Nephron progenitor cell (in vitro differentiated cells): ENCODE measurements around the gene IRX4.

Source experiments
- DNase-seq: peaks from one replicate; pipeline ENCODE4 v3.0.0; 2021
- H3K27ac Mint-ChIP-seq: 2 replicates; pipeline ENCODE4 v1.8.0; 2021; ENCODE audit warnings: mild to moderate bottlenecking, moderate library complexity, mixed read lengths
- H3K27me3 Mint-ChIP-seq: 2 replicates; pipeline ENCODE4 v1.8.0; 2021; ENCODE audit warnings: mild to moderate bottlenecking, low read depth, mixed read lengths; ENCODE audit not compliant: poor library complexity
- H3K36me3 Mint-ChIP-seq: 2 replicates; pipeline ENCODE4 v1.8.0; 2021; ENCODE audit warnings: low read depth, mixed read lengths
- H3K4me1 Mint-ChIP-seq: 2 replicates; pipeline ENCODE4 v1.8.0; 2021; ENCODE audit warnings: mixed read lengths
- H3K4me3 Mint-ChIP-seq: 2 replicates; pipeline ENCODE4 v1.8.0; 2021; ENCODE audit warnings: mild to moderate bottlenecking, moderate library complexity, mixed read lengths
- H3K9me3 Mint-ChIP-seq: 2 replicates; pipeline ENCODE4 v1.8.0; 2021; ENCODE audit warnings: mild to moderate bottlenecking, moderate library complexity, mixed read lengths
- CTCF ChIP-seq: fragments of 200-600 bp; sonication (generic); IDR thresholded peaks from 2 replicates; pipeline ENCODE4 v1.5.0; 2021; ENCODE audit warnings: antibody characterized with exemption

IRX4 gene

GRCh38 chr5:1921711-1922110 is 39.0 kb upstream of the IRX4 start:
- H3K4me1 Mint-ChIP-seq = peaks cover 8% of the 10 kb centered on the region
- DNase-seq = no peak
- TF ChIP-seq CTCF = no peak
- H3K27me3 Mint-ChIP-seq = peaks cover 32% of the 10 kb centered on the region
- H3K27ac Mint-ChIP-seq = no peak overlapping the region
- H3K9me3 Mint-ChIP-seq = no peaks in the 10 kb centered on the region
- H3K4me3 Mint-ChIP-seq = no peak overlapping the region
- no peaks in the 10 kb centered on the region for H3K36me3 Mint-ChIP-seq

- H3K36me3 Mint-ChIP-seq = no peaks in the 10 kb centered on the region
- no peak for DNase-seq
Measured at GRCh38 chr5:1919750-1920149, 37.0 kb upstream of the IRX4 start.

GRCh38 chr5:1919209-1919566 is 36.5 kb upstream of the IRX4 start:
- Mint-ChIP-seq H3K4me1 (peaks cover 8% of the 10 kb centered on the region), H3K9me3 (no peaks in the 10 kb centered on the region), H3K27me3 (peaks cover 19% of the 10 kb centered on the region), H3K36me3 (no peaks in the 10 kb centered on the region), H3K4me3 (no peak overlapping the region), H3K27ac (no peak overlapping the region)
- TF ChIP-seq CTCF = no peak
- no peak for DNase-seq

More at GRCh38 chr5:1919750-1920149, 37.0 kb upstream of the IRX4 start:
- Mint-ChIP-seq H3K9me3 (no peaks in the 10 kb centered on the region), H3K4me3 (no peak overlapping the region), H3K4me1 (peaks cover 8% of the 10 kb centered on the region), H3K27ac (no peak overlapping the region), H3K27me3 (peaks cover 19% of the 10 kb centered on the region)
- no peak for TF ChIP-seq CTCF

GRCh38 chr5:1918488-1919208 is 35.9 kb upstream of the IRX4 start:
- no peaks in the 10 kb centered on the region for H3K9me3 Mint-ChIP-seq
- peaks cover 18% of the 10 kb centered on the region for H3K27me3 Mint-ChIP-seq
- H3K27ac Mint-ChIP-seq = no peak overlapping the region
- TF ChIP-seq CTCF = no peak
- H3K36me3 Mint-ChIP-seq = no peaks in the 10 kb centered on the region
- no peak overlapping the region for H3K4me3 Mint-ChIP-seq
- no peak for DNase-seq
- peaks cover 3% of the 10 kb centered on the region for H3K4me1 Mint-ChIP-seq

GRCh38 chr5:1917830-1918487 is 35.2 kb upstream of the IRX4 start:
- no peak for DNase-seq
- H3K9me3 Mint-ChIP-seq = no peaks in the 10 kb centered on the region
- H3K4me1 Mint-ChIP-seq = no peaks in the 10 kb centered on the region
- peaks cover 24% of the 10 kb centered on the region for H3K27me3 Mint-ChIP-seq
- no peak overlapping the region for H3K4me3 Mint-ChIP-seq
- no peak for TF ChIP-seq CTCF
- no peaks in the 10 kb centered on the region for H3K36me3 Mint-ChIP-seq
- no peak overlapping the region for H3K27ac Mint-ChIP-seq
